Astrocyte (in vitro differentiated cells and primary cell): ENCODE results near the gene KAT2B. TPM values are rescaled to one million over a fixed set of nuclear protein-coding genes. Genes with fewer than 3 reads are reported as not detected.

Experiments used
- DNase-seq: peaks from one replicate; pipeline ENCODE4 v3.0.0-alpha.2; 2010; ENCODE audit warnings: low read depth
- FAIRE-seq: peaks from 2 replicates; lab custom pipeline; 2011; peaks lifted over from hg19 to GRCh38; lab: Jason Lieb, UNC
- H2AFZ ChIP-seq: 2 replicates; pipeline ENCODE4 v1.6.0; 2012; ENCODE audit warnings: low read depth, low read length, inconsistent platforms
- H3K27ac ChIP-seq: 2 replicates; pipeline ENCODE4 v1.5.1; 2011; ENCODE audit warnings: low read depth, low read length, inconsistent platforms
- H3K27me3 ChIP-seq: 2 replicates; pipeline ENCODE4 v1.6.0; 2011; ENCODE audit warnings: low read length, inconsistent platforms; ENCODE audit not compliant: insufficient read depth
- H3K36me3 ChIP-seq: 2 replicates; pipeline ENCODE4 v1.5.1; 2011; ENCODE audit warnings: low read length, inconsistent platforms; ENCODE audit not compliant: insufficient read depth
- H3K4me1 ChIP-seq: 2 replicates; pipeline ENCODE4 v1.5.1; 2011; ENCODE audit warnings: low read length, inconsistent platforms; ENCODE audit not compliant: insufficient read depth
- H3K4me2 ChIP-seq: 2 replicates; pipeline ENCODE4 v1.6.0; 2012; ENCODE audit warnings: low read length, inconsistent platforms
- H3K4me3 ChIP-seq: 2 replicates; pipeline ENCODE4 v1.5.1; 2011; ENCODE audit warnings: low read depth, mild to moderate bottlenecking, low read length, inconsistent platforms; ENCODE audit not compliant: insufficient read depth
- H3K79me2 ChIP-seq: 2 replicates; pipeline ENCODE4 v1.6.0; 2012; ENCODE audit warnings: mild to moderate bottlenecking, low read length, inconsistent platforms; ENCODE audit not compliant: insufficient read depth
- H3K9ac ChIP-seq: 2 replicates; pipeline ENCODE4 v1.6.0; 2012; ENCODE audit warnings: mild to moderate bottlenecking, low read length, inconsistent platforms
- H3K9me3 ChIP-seq: 2 replicates; pipeline ENCODE4 v1.5.1; 2012; ENCODE audit warnings: low read depth, mild to moderate bottlenecking, low read length, inconsistent platforms; ENCODE audit not compliant: insufficient read depth
- H4K20me1 ChIP-seq: 2 replicates; pipeline ENCODE4 v1.6.0; 2012; ENCODE audit warnings: low read length, inconsistent platforms; ENCODE audit not compliant: insufficient read depth
- H3K27ac Mint-ChIP-seq: one replicate; pipeline ENCODE4 v1.8.0; 2021; ENCODE audit warnings: mild to moderate bottlenecking, mixed read lengths; ENCODE audit not compliant: unreplicated experiment
- H3K27me3 Mint-ChIP-seq: one replicate; pipeline ENCODE4 v1.8.0; 2021; ENCODE audit warnings: low read depth, mixed read lengths; ENCODE audit not compliant: unreplicated experiment
- H3K36me3 Mint-ChIP-seq: one replicate; pipeline ENCODE4 v1.8.0; 2021; ENCODE audit warnings: low read depth, mixed read lengths; ENCODE audit not compliant: unreplicated experiment
- H3K4me1 Mint-ChIP-seq: one replicate; pipeline ENCODE4 v1.8.0; 2021; ENCODE audit warnings: low read depth, mixed read lengths; ENCODE audit not compliant: unreplicated experiment
- H3K4me3 Mint-ChIP-seq: one replicate; pipeline ENCODE4 v1.8.0; 2021; ENCODE audit warnings: mild to moderate bottlenecking, moderate library complexity, mixed read lengths; ENCODE audit not compliant: unreplicated experiment
- H3K9me3 Mint-ChIP-seq: one replicate; pipeline ENCODE4 v1.8.0; 2021; ENCODE audit warnings: mild to moderate bottlenecking, mixed read lengths; ENCODE audit not compliant: unreplicated experiment
- CTCF ChIP-seq: IDR thresholded peaks from 2 replicates; pipeline ENCODE4 v1.5.1; 2011; ENCODE audit warnings: low read depth, mild to moderate bottlenecking, inconsistent platforms, low read length, moderate library complexity; ENCODE audit not compliant: insufficient read depth
- EZH2 ChIP-seq: IDR thresholded peaks from 2 replicates; pipeline ENCODE4 v1.6.1; 2012; ENCODE audit warnings: mild to moderate bottlenecking, low read length, inconsistent platforms; ENCODE audit not compliant: insufficient read depth
- total RNA-seq: library from RNA; stranded (reverse); gene quantifications from 2 replicates; pipeline ENCODE4 v1.2.1, GENCODE V29; 2021

The KAT2B gene
- total RNA-seq, 1 donor from 2014 or later, result 4.9 TPM

GRCh38 chr3:20108869-20109268, 68.6 kb downstream of the KAT2B start:
- Histone ChIP-seq H2AFZ (no peak overlapping the region), H3K9ac (no peak overlapping the region), H3K4me1 (peaks cover 3% of the 10 kb centered on the region), H3K4me2 (no peak overlapping the region), H3K27ac (no peak overlapping the region), H3K36me3 (no peaks in the 10 kb centered on the region), H3K9me3 (no peaks in the 10 kb centered on the region), H3K4me3 (no peak overlapping the region), H3K79me2 (no peaks in the 10 kb centered on the region), H4K20me1 (no peaks in the 10 kb centered on the region), H3K27me3 (no peaks in the 10 kb centered on the region)
- H3K9me3 Mint-ChIP-seq, result no peaks in the 10 kb centered on the region
- no peaks in the 10 kb centered on the region for H3K36me3 Mint-ChIP-seq
- H3K27ac Mint-ChIP-seq, result no peak overlapping the region
- FAIRE-seq (no peak), DNase-seq (no peak)
- H3K4me1 Mint-ChIP-seq, result peaks cover 7% of the 10 kb centered on the region
- TF ChIP-seq CTCF, result no peak
- no peak for TF ChIP-seq EZH2
- no peak overlapping the region for H3K4me3 Mint-ChIP-seq
- no peaks in the 10 kb centered on the region for H3K27me3 Mint-ChIP-seq

GRCh38 chr3:20110826-20111225, 70.6 kb downstream of the KAT2B start:
- H2AFZ ChIP-seq, result no peak overlapping the region
- H3K36me3 Mint-ChIP-seq, result no peaks in the 10 kb centered on the region
- no peak overlapping the region for H3K9ac ChIP-seq
- no peaks in the 10 kb centered on the region for H4K20me1 ChIP-seq
- no peak overlapping the region for H3K4me3 Mint-ChIP-seq
- no peak overlapping the region for H3K27ac Mint-ChIP-seq
- no peak for DNase-seq
- H3K4me1 Mint-ChIP-seq, result peaks cover 7% of the 10 kb centered on the region
- no peaks in the 10 kb centered on the region for H3K27me3 Mint-ChIP-seq
- no peak overlapping the region for H3K27ac ChIP-seq
- no peak overlapping the region for H3K4me2 ChIP-seq
- no peaks in the 10 kb centered on the region for H3K36me3 ChIP-seq
- TF ChIP-seq CTCF, result no peak
- TF ChIP-seq EZH2, result no peak
- H3K9me3 Mint-ChIP-seq, result no peaks in the 10 kb centered on the region
- H3K4me3 ChIP-seq, result no peak overlapping the region
- FAIRE-seq, result no peak
- H3K79me2 ChIP-seq, result no peaks in the 10 kb centered on the region
- peaks cover 3% of the 10 kb centered on the region for H3K4me1 ChIP-seq
- H3K9me3 ChIP-seq, result no peaks in the 10 kb centered on the region
- no peaks in the 10 kb centered on the region for H3K27me3 ChIP-seq

- Mint-ChIP-seq H3K4me1 (peaks cover 7% of the 10 kb centered on the region), H3K27ac (no peak overlapping the region), H3K36me3 (no peaks in the 10 kb centered on the region), H3K9me3 (no peaks in the 10 kb centered on the region), H3K27me3 (no peaks in the 10 kb centered on the region), H3K4me3 (no peak overlapping the region)
- no peaks in the 10 kb centered on the region for H3K27me3 ChIP-seq
- peak overlapping the region; percentile 27 for H3K4me2 ChIP-seq
- H3K9me3 ChIP-seq, result no peaks in the 10 kb centered on the region
- no peak for FAIRE-seq
- no peaks in the 10 kb centered on the region for H4K20me1 ChIP-seq
- H3K27ac ChIP-seq, result no peak overlapping the region
- TF ChIP-seq CTCF, result no peak
- H3K36me3 ChIP-seq, result no peaks in the 10 kb centered on the region
- peaks cover 3% of the 10 kb centered on the region for H3K4me1 ChIP-seq
- DNase-seq, result peak; percentile 48
- no peak overlapping the region for H3K9ac ChIP-seq
- H2AFZ ChIP-seq, result peak overlapping the region; percentile 27
- no peak overlapping the region for H3K4me3 ChIP-seq
- H3K79me2 ChIP-seq, result no peaks in the 10 kb centered on the region
Observed at GRCh38 chr3:20111836-20112235, 71.6 kb downstream of the KAT2B start.
